Hepatocyte (in vitro differentiated cells): ENCODE data around the gene ASIP. TPM values are rescaled to one million over a fixed set of nuclear protein-coding genes. Genes with fewer than 3 reads are reported as not detected.

Experiments
- DNase-seq: peaks from one replicate; pipeline ENCODE4 v3.0.0-alpha.2; 2016; ENCODE audit warnings: low spot score
- H2AFZ ChIP-seq: fragments of 200-600 bp; sonication (generic); 2 replicates; pipeline ENCODE4 v1.6.0; 2016; ENCODE audit warnings: antibody characterized with exemption, mild to moderate bottlenecking
- H3K27ac ChIP-seq: fragments of 200-600 bp; sonication (generic); 2 replicates; pipeline ENCODE4 v1.5.1; 2016; ENCODE audit warnings: mild to moderate bottlenecking
- H3K27me3 ChIP-seq: fragments of 200-600 bp; sonication (generic); 2 replicates; pipeline ENCODE4 v1.6.1; 2016
- H3K36me3 ChIP-seq: fragments of 200-600 bp; sonication (generic); replicated peaks from 2 replicates; pipeline ENCODE4 v1.5.1; 2016; ENCODE audit warnings: low read depth; ENCODE audit not compliant: insufficient read depth
- H3K4me1 ChIP-seq: fragments of 200-600 bp; sonication (generic); 2 replicates; pipeline ENCODE4 v1.5.1; 2016; ENCODE audit warnings: mild to moderate bottlenecking, moderate library complexity; ENCODE audit not compliant: insufficient read depth
- H3K4me2 ChIP-seq: fragments of 200-600 bp; sonication (generic); 2 replicates; pipeline ENCODE4 v1.6.0; 2016
- H3K4me3 ChIP-seq: fragments of 200-600 bp; sonication (generic); 2 replicates; pipeline ENCODE4 v1.5.1; 2016; ENCODE audit warnings: mild to moderate bottlenecking
- H3K79me2 ChIP-seq: fragments of 200-600 bp; sonication (generic); 2 replicates; pipeline ENCODE4 v1.6.0; 2017; ENCODE audit warnings: mild to moderate bottlenecking
- H3K9me2 ChIP-seq: fragments of 200-600 bp; sonication (generic); replicated peaks from 2 replicates; pipeline ENCODE4 v1.6.0; 2017; ENCODE audit warnings: mild to moderate bottlenecking; ENCODE audit not compliant: insufficient read depth
- H3K9me3 ChIP-seq: fragments of 200-600 bp; sonication (generic); 2 replicates; pipeline ENCODE4 v1.5.1; 2016; ENCODE audit warnings: low read depth, mild to moderate bottlenecking
- H4K20me1 ChIP-seq: fragments of 200-600 bp; sonication (generic); 2 replicates; pipeline ENCODE4 v1.6.0; 2016; ENCODE audit warnings: mild to moderate bottlenecking; ENCODE audit not compliant: insufficient read depth, poor library complexity, severe bottlenecking
- EZH2 ChIP-seq: fragments of 200-600 bp; sonication (generic); IDR thresholded peaks from 2 replicates; pipeline ENCODE4 v1.6.1; 2016; ENCODE audit warnings: antibody characterized with exemption, mild to moderate bottlenecking, borderline replicate concordance
- EZH2phosphoT487 ChIP-seq: fragments of 200-600 bp; sonication (generic); IDR thresholded peaks from one replicate; pipeline ENCODE4 v1.6.1; 2018; ENCODE audit warnings: antibody characterized with exemption, mild to moderate bottlenecking, low read depth, moderate library complexity; ENCODE audit not compliant: unreplicated experiment, severe bottlenecking
- WGBS: methylation state at CpG from one replicate; pipeline ENCODE4 v1.1.6; 2016; ENCODE audit warnings: low lambda C conversion rate; ENCODE audit errors: missing lambda C conversion rate; 5-methylcytosine and 5-hydroxymethylcytosine counted together
- polyA plus RNA-seq: library from polyadenylated mRNA; unstranded; fragments of >200 nt; fragmentation: Nextera tagmentation; extraction: Ambion mirVana; gene quantifications from 2 replicates; pipeline ENCODE4 v1.2.1, GENCODE V29; 2016
- total RNA-seq: library from RNA; depleted of rRNA; stranded (reverse); fragments of >200 nt; gene quantifications from 2 replicates; pipeline ENCODE4 v1.2.3, GENCODE V29; 2014
- TF ChIP-seq, protein P1 (sequence below): fragments of 200-600 bp; sonication (generic); IDR thresholded peaks from 2 replicates; pipeline ENCODE4 v1.5.1; 2016; ENCODE audit warnings: antibody characterized with exemption, mild to moderate bottlenecking; ENCODE audit not compliant: poor library complexity

ASIP gene
- total and polyA plus RNA-seq, 2 experiments from 2014 or later: 3.3 TPM; not detected in 1

DNA sequence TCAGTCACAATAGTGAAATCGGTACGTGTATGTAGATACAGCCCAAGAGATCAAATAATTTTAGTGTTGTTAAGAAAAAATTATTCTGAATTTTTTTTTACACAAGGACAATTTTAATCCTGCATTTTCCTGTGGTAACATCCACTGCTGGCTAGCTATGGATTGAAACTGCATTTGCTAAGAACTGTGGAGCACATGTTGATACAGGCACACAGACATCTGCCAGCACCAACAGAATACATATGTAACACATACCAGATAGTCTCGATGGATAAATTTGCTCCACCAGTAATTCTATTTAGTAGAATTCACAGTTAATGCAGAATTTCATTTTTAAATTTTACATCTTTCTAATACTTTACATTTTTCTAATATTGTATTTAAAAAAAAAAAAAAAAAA, 2.2 kb downstream of the ASIP start:
- H3K9me3 ChIP-seq: no peaks in the 10 kb centered on the region
- WGBS: 85% methylated on average over 3 of the region's 3 CpGs
- no peak overlapping the region for H3K4me3 ChIP-seq
- no peak overlapping the region for H3K4me2 ChIP-seq
- H3K79me2 ChIP-seq: no peaks in the 10 kb centered on the region
- no peak for TF ChIP-seq EZH2
- TF ChIP-seq, protein P1, sequence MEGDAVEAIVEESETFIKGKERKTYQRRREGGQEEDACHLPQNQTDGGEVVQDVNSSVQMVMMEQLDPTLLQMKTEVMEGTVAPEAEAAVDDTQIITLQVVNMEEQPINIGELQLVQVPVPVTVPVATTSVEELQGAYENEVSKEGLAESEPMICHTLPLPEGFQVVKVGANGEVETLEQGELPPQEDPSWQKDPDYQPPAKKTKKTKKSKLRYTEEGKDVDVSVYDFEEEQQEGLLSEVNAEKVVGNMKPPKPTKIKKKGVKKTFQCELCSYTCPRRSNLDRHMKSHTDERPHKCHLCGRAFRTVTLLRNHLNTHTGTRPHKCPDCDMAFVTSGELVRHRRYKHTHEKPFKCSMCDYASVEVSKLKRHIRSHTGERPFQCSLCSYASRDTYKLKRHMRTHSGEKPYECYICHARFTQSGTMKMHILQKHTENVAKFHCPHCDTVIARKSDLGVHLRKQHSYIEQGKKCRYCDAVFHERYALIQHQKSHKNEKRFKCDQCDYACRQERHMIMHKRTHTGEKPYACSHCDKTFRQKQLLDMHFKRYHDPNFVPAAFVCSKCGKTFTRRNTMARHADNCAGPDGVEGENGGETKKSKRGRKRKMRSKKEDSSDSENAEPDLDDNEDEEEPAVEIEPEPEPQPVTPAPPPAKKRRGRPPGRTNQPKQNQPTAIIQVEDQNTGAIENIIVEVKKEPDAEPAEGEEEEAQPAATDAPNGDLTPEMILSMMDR: no peak
- H4K20me1 ChIP-seq: no peaks in the 10 kb centered on the region
- no peak overlapping the region for H3K27ac ChIP-seq
- H2AFZ ChIP-seq: no peak overlapping the region
- no peaks in the 10 kb centered on the region for H3K9me2 ChIP-seq
- no peaks in the 10 kb centered on the region for H3K4me1 ChIP-seq
- no peaks in the 10 kb centered on the region for H3K27me3 ChIP-seq
- no peak for DNase-seq
- H3K36me3 ChIP-seq: no peaks in the 10 kb centered on the region

DNA sequence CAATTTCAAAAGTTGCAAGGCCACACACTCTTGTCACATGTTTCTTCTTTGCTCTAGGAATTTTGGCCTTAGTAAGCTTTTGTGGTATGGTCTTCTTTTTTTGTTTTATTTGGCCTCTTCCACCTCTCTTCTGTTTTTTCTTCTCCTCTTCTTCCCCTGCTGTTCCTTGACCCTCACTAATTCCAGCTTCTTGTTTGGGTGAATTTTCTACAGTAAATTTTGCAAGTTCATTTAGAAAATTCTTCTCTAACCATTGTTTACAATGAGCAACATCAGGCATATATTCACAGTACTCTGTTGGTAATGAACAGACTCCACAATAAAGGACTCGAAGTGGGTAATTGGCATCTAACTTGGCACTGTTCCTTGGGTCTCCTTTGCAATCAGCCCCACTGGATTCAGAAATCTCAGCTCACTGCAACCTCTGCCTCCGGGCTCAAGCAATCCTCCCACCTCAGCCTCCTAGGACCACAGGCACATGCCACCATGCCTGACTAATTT, 5.0 kb downstream of the ASIP start:
- DNase-seq: no peak
- no peaks in the 10 kb centered on the region for H3K36me3 ChIP-seq
- no peak overlapping the region for H2AFZ ChIP-seq
- TF ChIP-seq EZH2phosphoT487 (no peak), EZH2 (no peak)
- TF ChIP-seq, protein P1: no peak
- H3K79me2 ChIP-seq: no peaks in the 10 kb centered on the region
- no peak overlapping the region for H3K4me2 ChIP-seq
- no peaks in the 10 kb centered on the region for H3K4me1 ChIP-seq
- H3K27me3 ChIP-seq: no peaks in the 10 kb centered on the region
- WGBS: 83% methylated on average over 2 of the region's 2 CpGs
- no peak overlapping the region for H3K4me3 ChIP-seq
- no peaks in the 10 kb centered on the region for H4K20me1 ChIP-seq
- no peaks in the 10 kb centered on the region for H3K9me3 ChIP-seq
- H3K27ac ChIP-seq: no peak overlapping the region
- no peaks in the 10 kb centered on the region for H3K9me2 ChIP-seq

DNA sequence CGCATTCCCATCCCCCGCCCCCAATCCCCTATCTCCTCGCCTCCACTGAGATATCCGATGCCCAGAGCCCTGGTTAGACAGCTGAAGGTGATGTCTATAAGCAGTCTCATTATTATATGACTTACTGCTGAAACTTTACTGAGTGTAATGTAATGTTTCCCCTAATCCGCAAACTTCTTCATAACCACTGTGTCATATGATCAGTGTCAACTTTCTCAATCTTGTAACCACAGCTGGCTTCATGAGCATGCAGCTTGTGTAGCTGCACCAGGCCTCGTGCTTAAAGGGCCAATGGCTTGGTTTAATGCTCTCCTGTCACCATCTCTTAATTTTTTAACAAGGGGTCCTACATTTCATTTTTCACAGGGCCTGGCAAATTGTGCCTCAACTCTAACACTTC, 8.1 kb downstream of the ASIP start:
- no peaks in the 10 kb centered on the region for H3K9me2 ChIP-seq
- no peak overlapping the region for H3K27ac ChIP-seq
- 62% methylated on average over 6 of the region's 6 CpGs for WGBS
- H3K9me3 ChIP-seq: no peaks in the 10 kb centered on the region
- no peaks in the 10 kb centered on the region for H3K4me1 ChIP-seq
- no peaks in the 10 kb centered on the region for H4K20me1 ChIP-seq
- H2AFZ ChIP-seq: no peak overlapping the region
- H3K4me2 ChIP-seq: no peak overlapping the region
- no peak for DNase-seq
- no peak overlapping the region for H3K4me3 ChIP-seq
- H3K79me2 ChIP-seq: no peaks in the 10 kb centered on the region
- H3K36me3 ChIP-seq: no peaks in the 10 kb centered on the region
- no peaks in the 10 kb centered on the region for H3K27me3 ChIP-seq
- TF ChIP-seq, protein P1: no peak
- no peak for TF ChIP-seq EZH2
- TF ChIP-seq EZH2phosphoT487: no peak

DNA sequence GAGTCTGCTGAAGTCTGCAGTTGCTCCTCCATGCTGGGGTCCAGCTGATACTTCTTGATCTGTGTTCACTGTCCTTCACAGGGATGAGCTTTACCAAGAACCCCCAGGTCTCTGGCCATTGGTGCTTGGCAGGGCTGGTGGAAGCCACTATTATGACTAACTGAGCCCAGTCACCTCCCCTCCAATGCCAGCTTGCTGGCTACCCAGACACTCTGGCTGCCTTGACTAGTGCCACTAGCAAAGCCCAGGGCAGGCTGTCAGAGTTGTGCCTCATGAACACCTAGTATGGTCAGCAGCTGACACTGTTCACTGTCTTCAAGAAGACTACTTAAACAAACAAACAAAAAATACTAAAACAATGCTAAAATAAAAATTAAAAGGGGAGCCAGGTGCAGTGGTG, 8.8 kb downstream of the ASIP start:
- H4K20me1 ChIP-seq: no peaks in the 10 kb centered on the region
- DNase-seq: no peak
- no peak overlapping the region for H3K4me3 ChIP-seq
- no peak overlapping the region for H3K27ac ChIP-seq
- no peak overlapping the region for H3K4me2 ChIP-seq
- no peaks in the 10 kb centered on the region for H3K27me3 ChIP-seq
- no peaks in the 10 kb centered on the region for H3K36me3 ChIP-seq
- no peaks in the 10 kb centered on the region for H3K9me2 ChIP-seq
- no peaks in the 10 kb centered on the region for H3K79me2 ChIP-seq
- no peaks in the 10 kb centered on the region for H3K4me1 ChIP-seq
- no peak overlapping the region for H2AFZ ChIP-seq
- no peaks in the 10 kb centered on the region for H3K9me3 ChIP-seq
- no peak for TF ChIP-seq EZH2
- TF ChIP-seq EZH2phosphoT487: no peak
- TF ChIP-seq, protein P1: no peak
